Esophagus muscularis mucosa (tissue), 3 donors: ENCODE data around the gene SLC38A9.

Source experiments
- CTCF ChIP-seq, 3 experiments: fragments of 200-600 bp in 2 of 3; fragments of 450-650 bp in 1 of 3; sonication (generic) in 2 of 3; IDR thresholded peaks; one replicate each; pipeline ENCODE4 v1.5.1; 2017 to 2019; ENCODE audit warnings: antibody characterized with exemption in 3 of 3, mild to moderate bottlenecking in 2 of 3, moderate library complexity in 1 of 3
- POLR2A ChIP-seq: fragments of 450-650 bp; IDR thresholded peaks from one replicate; pipeline ENCODE4 v1.6.1; 2017; ENCODE audit warnings: antibody characterized with exemption, moderate library complexity, mild to moderate bottlenecking, low read depth
- POLR2AphosphoS5 ChIP-seq, 2 donors: sonication (generic); formaldehyde crosslinking; IDR thresholded peaks; one replicate each; pipeline ENCODE4 v1.6.1; 2017; ENCODE audit warnings: antibody characterized with exemption in 2 of 2

GRCh38 chr5:55584398-55585205, 127.5 kb downstream of the SLC38A9 start:
- no peak for TF ChIP-seq CTCF (IDR thresholded peaks at IDR 0.05)
- no peak for TF ChIP-seq POLR2AphosphoS5 (IDR thresholded peaks at IDR 0.05)
- TF ChIP-seq POLR2A = no peak
